HEK293 (cell line): ENCODE results near the gene SRP9.

Experiments used
- ZNF10 ChIP-seq: fragments of 450-650 bp; formaldehyde crosslinking; IDR thresholded peaks from 2 replicates; pipeline ENCODE4 v1.5.1; 2017; ENCODE audit warnings: missing biosample characterization, missing genetic modification characterization
- ZNF16 ChIP-seq: fragments of 450-650 bp; formaldehyde crosslinking; IDR thresholded peaks from 2 replicates; pipeline ENCODE4 v1.5.1; 2016; ENCODE audit warnings: low read depth, missing biosample characterization, missing genetic modification characterization
- ZNF274 ChIP-seq, 2 experiments: fragments of 200-500 bp in 1 of 2; fragments of 450-650 bp in 1 of 2; sonication (Bioruptor generic) in 1 of 2; formaldehyde crosslinking in 1 of 2; IDR thresholded peaks; 2 replicates each; pipeline versions ENCODE4 v1.5.1 to v1.6.1; 2014 to 2016; ENCODE audit warnings: borderline replicate concordance in 1 of 2, inconsistent platforms in 1 of 2, low read length in 1 of 2, missing biosample characterization in 1 of 2, missing genetic modification characterization in 1 of 2
- ZNF302 ChIP-seq: fragments of 450-650 bp; formaldehyde crosslinking; IDR thresholded peaks from 2 replicates; pipeline ENCODE4 v1.5.1; 2016; ENCODE audit warnings: missing biosample characterization, missing genetic modification characterization, low read depth
- ZNF324 ChIP-seq: fragments of 450-650 bp; formaldehyde crosslinking; IDR thresholded peaks from 2 replicates; pipeline ENCODE4 v1.5.1; 2016; ENCODE audit warnings: missing biosample characterization, missing genetic modification characterization
- TF ChIP-seq, protein P1 (sequence below): fragments of 450-650 bp; formaldehyde crosslinking; IDR thresholded peaks from 2 replicates; pipeline ENCODE4 v1.5.1; 2016; ENCODE audit warnings: missing biosample characterization, missing genetic modification characterization

DNA sequence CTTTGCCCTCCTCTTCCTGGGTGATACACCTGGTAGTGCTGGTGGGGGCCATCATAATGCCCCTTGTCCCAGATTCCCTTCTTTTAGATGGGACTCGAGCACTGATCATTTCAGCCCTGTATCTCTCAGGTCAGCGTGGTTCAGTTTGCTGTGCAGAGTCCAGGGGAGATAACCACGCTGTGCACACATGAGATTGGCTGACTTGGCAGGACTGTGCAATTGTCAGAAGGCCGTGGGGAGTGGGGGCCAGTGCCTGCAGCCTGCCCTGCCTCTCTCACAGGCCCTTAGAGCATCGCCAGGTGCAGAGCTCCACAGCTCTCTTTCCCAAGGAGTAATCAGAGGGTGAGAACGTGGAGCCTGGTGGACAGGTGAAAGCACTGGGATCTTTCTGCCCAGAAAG is 47.5 kb downstream of the SRP9 start:
- TF ChIP-seq, protein P1, sequence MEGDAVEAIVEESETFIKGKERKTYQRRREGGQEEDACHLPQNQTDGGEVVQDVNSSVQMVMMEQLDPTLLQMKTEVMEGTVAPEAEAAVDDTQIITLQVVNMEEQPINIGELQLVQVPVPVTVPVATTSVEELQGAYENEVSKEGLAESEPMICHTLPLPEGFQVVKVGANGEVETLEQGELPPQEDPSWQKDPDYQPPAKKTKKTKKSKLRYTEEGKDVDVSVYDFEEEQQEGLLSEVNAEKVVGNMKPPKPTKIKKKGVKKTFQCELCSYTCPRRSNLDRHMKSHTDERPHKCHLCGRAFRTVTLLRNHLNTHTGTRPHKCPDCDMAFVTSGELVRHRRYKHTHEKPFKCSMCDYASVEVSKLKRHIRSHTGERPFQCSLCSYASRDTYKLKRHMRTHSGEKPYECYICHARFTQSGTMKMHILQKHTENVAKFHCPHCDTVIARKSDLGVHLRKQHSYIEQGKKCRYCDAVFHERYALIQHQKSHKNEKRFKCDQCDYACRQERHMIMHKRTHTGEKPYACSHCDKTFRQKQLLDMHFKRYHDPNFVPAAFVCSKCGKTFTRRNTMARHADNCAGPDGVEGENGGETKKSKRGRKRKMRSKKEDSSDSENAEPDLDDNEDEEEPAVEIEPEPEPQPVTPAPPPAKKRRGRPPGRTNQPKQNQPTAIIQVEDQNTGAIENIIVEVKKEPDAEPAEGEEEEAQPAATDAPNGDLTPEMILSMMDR: no peak
- TF ChIP-seq ZNF274 (IDR thresholded peaks at IDR 0.05; ENCODE audit: low read length) (no peak), ZNF274 (tag by site-specific recombination; IDR thresholded peaks at IDR 0.05; ENCODE audit: borderline replicate concordance) (no peak), ZNF10 (tag by site-specific recombination) (no peak), ZNF324 (no peak), ZNF16 (tag by site-specific recombination) (no peak), ZNF302 (no peak)
